ENCODE data around the gene LIN37. TPM values are rescaled to one million over a fixed set of nuclear protein-coding genes. Genes with fewer than 3 reads are reported as not detected.

LIN37 gene
- total and polyA plus RNA-seq, 9 of the 15 experiments (the other 6 are each of a cell fraction or from before 2014, with no cell fraction given), result 1.2 to 12.5 (median 8.6) TPM

GRCh38 chr19:35740423-35741202 is 7.8 kb upstream of the LIN37 start (continued):
- no peak for TF ChIP-seq MLX (CRISPR knock-in tag; conservative IDR thresholded peaks at IDR 0.05)
- no peak for TF ChIP-seq ADNP (tag; IDR thresholded peaks at IDR 0.05)
- TF ChIP-seq NBN (IDR thresholded peaks at IDR 0.05; ENCODE audit: low read depth), result peak; percentile 65; the same call in 1 of the 2 replicates
- no peak for TF ChIP-seq CUX1 (CRISPR knock-in tag; IDR thresholded peaks at IDR 0.05)
- peak; percentile 55 for TF ChIP-seq CTBP1 (IDR thresholded peaks at IDR 0.05; ENCODE audit: borderline replicate concordance)
- no peak for TF ChIP-seq ZNF444 (CRISPR knock-in tag; IDR thresholded peaks at IDR 0.05)
- 0 out of 2 replicates have a peak, but pooled peaks have one; percentile 14 for TF ChIP-seq SMARCA5 (IDR thresholded peaks at IDR 0.05)
- TF ChIP-seq POLR2A (conservative IDR thresholded peaks at IDR 0.05), result peak; percentile 87
- no peak; the same call in 1 of the 2 replicates for TF ChIP-seq JUN (IDR thresholded peaks at IDR 0.05; ENCODE audit: borderline replicate concordance, low read depth, low read length)
- peak; percentile 78; the same call in 1 of the 2 replicates for TF ChIP-seq JUN (CRISPR knock-in tag; IDR thresholded peaks at IDR 0.05; ENCODE audit: borderline replicate concordance)
- no peak for TF ChIP-seq OTX1 (CRISPR knock-in tag; IDR thresholded peaks at IDR 0.05)
- TF ChIP-seq CTCFL (IDR thresholded peaks at IDR 0.05; ENCODE audit: borderline replicate concordance, insufficient read depth, low read depth, low read length, poor library complexity, severe bottlenecking), result no peak
- no peak for TF ChIP-seq ZC3H4 (CRISPR knock-in tag; IDR thresholded peaks at IDR 0.05; ENCODE audit: borderline replicate concordance)
- TF ChIP-seq RBM15 (IDR thresholded peaks at IDR 0.05; ENCODE audit: insufficient read depth, low read length), result no peak
- TF ChIP-seq PRMT5 (CRISPR knock-in tag; IDR thresholded peaks at IDR 0.05), result no peak
- no peak for TF ChIP-seq ZNF449 (CRISPR knock-in tag; IDR thresholded peaks at IDR 0.05)

All from K562 (cell line).